ENCODE measurements around the gene S100A3.

- no peak for TF ChIP-seq CTCF (optimal IDR thresholded peaks at IDR 0.05 in 1 of 3, IDR thresholded peaks at IDR 0.05 in 1 of 3, conservative IDR thresholded peaks at IDR 0.05 in 1 of 3; ENCODE audit: extremely low read depth in 1 of 3, insufficient read depth in 2 of 3, low read length in 3 of 3)
- no peak for TF ChIP-seq EZH2 (IDR thresholded peaks at IDR 0.05; ENCODE audit: low read length)
These were observed 38.3 kb upstream of the S100A3 start for GRCh38 chr1:153587314-153587713.
